EL (cell line): ENCODE data around the gene ANKRD36C.
"Not testable (repeated sequence)": the region's sequence is repeated elsewhere in the genome, so short reads cannot be mapped to it uniquely, and the experiment has no call there.

ENCODE experiments used
- DNase-seq: peaks from one replicate; pipeline ENCODE4 v3.0.0-alpha.2; 2016

The ANKRD36C gene

DNA sequence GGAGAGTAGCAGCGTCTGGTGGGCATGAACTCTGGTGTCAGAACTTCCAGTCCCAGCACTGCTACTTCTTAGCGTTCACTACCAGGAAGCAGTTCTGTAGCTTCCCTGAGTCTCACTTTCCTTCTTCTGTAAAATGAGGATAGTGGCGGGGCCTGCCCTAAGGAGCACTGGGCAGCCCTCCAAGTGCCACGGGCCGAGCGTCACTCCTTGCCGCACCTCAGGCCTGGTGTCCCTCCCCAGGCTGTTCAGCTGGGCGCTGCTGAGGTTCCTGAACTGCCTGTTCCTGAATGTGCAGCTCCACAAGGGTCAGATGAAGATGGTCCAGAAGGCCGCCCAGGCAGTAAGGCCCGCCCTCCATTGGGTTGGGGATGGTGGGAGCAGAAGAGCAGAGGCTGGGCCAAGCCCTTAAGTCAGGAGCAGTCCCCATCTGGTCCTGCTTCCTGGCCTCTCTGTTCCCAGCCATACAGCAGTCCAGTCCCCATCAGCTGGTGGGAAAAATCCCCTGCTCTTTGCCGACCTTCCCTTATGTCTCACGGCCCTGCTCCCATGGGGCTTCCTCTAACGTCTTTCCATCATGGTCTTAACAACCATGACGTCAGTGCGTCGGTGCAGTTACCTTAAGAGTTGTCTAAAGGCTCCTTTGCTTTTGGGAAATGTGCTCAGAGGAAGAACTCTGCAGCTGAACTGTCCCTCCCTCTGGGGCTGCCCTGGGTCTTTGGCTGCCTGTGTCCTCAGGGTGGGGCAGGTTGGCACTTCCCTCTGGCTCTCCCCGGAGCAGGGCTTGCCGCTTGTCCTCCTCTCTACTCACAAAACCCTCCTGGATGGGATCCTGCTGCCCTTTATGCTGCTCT is 195.2 kb downstream of the ANKRD36C start:
- DNase-seq = not testable (repeated sequence)

GRCh38 chr2:95793970-95794369 is 197.7 kb downstream of the ANKRD36C start:
- DNase-seq = not testable (repeated sequence)

DNA sequence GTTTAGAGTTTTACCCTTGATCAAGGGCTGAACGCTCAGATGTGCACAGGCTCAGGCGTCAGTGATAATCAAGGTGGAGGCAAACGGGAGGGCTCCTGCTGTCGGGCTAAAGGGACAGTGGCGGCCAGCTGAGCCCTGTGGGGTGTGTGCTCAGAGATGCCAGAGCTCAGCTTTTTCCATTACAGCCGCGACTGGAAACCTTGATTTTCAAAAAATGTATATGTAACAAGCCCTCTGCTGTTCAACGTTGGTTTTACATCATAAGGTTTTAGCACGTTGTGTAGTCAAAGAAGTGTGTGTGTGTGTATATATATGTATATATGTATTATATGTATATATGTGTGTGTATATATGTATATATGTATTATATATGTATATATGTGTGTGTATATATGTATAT is 201.4 kb downstream of the ANKRD36C start:
- not testable (repeated sequence) for DNase-seq

GRCh38 chr2:95789385-95789784 is 202.2 kb downstream of the ANKRD36C start:
- not testable (repeated sequence) for DNase-seq

GRCh38 chr2:95788642-95789041 is 203.0 kb downstream of the ANKRD36C start:
- not testable (repeated sequence) for DNase-seq
